ENCODE measurements around the gene SDS. TPM values are rescaled to one million over a fixed set of nuclear protein-coding genes. Genes with fewer than 3 reads are reported as not detected.

The SDS gene
- total and polyA plus RNA-seq, 7 donors = 0.27 to 23.6 (median 3.9) TPM; not detected in 3

DNA sequence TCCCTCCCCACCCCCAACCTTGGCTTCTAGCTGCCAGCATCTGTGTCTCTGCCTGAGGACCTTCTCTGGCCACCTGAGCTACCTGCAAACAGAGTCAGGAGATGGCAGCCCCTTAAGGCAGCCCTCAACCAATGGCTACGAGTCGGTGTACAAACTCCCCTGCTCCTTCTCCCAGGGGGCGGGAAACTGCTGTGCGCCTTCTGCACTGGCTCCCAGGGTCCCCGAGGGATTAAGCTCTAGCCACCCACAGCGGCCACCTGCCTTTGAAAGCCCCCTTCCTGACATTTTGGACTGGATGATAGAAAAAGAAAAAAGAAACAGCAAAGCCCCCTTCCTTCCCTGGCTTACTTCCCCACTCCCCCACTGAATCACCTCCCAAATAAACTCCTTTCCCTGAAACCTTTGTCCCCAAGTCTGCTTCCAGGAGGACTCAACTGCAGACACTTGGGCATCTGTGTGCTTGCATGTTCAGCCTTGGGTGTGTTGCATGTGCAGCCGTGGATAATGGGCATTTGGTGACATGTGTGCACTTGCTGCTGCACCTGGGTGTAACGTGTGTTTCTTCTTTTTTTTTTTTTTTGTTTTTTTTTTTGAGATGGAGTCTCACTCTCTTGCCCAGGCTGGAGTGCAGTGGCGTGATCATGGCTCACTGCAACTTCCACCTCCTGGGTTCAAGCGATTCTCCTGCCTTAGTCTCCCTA, 6.0 kb downstream of the SDS start:
- intact Hi-C loops (cut with DNase I) = no loop called here
- no peak overlapping the region for H3K27ac ChIP-seq
- peaks cover 0 to 40% (median 18%) of the 10 kb centered on the region in 3 donors for H3K27me3 ChIP-seq
- DNase-seq = no peak
- 50 to 61% methylated on average over 10 of the region's 10 CpGs for WGBS, 2 donors
- H3K9me3 ChIP-seq = no peaks in the 10 kb centered on the region
- TF ChIP-seq POLR2AphosphoS5 (IDR thresholded peaks at IDR 0.05) (no peak), POLR2A (IDR thresholded peaks at IDR 0.05) (no peak), EP300 (IDR thresholded peaks at IDR 0.05) (no peak)
- TF ChIP-seq, protein P1, sequence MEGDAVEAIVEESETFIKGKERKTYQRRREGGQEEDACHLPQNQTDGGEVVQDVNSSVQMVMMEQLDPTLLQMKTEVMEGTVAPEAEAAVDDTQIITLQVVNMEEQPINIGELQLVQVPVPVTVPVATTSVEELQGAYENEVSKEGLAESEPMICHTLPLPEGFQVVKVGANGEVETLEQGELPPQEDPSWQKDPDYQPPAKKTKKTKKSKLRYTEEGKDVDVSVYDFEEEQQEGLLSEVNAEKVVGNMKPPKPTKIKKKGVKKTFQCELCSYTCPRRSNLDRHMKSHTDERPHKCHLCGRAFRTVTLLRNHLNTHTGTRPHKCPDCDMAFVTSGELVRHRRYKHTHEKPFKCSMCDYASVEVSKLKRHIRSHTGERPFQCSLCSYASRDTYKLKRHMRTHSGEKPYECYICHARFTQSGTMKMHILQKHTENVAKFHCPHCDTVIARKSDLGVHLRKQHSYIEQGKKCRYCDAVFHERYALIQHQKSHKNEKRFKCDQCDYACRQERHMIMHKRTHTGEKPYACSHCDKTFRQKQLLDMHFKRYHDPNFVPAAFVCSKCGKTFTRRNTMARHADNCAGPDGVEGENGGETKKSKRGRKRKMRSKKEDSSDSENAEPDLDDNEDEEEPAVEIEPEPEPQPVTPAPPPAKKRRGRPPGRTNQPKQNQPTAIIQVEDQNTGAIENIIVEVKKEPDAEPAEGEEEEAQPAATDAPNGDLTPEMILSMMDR (IDR thresholded peaks at IDR 0.05) = no peak
- H3K4me1 ChIP-seq = no peaks in the 10 kb centered on the region
- H3K36me3 ChIP-seq = no peaks in the 10 kb centered on the region
- H3K4me3 ChIP-seq = no peak overlapping the region

DNA sequence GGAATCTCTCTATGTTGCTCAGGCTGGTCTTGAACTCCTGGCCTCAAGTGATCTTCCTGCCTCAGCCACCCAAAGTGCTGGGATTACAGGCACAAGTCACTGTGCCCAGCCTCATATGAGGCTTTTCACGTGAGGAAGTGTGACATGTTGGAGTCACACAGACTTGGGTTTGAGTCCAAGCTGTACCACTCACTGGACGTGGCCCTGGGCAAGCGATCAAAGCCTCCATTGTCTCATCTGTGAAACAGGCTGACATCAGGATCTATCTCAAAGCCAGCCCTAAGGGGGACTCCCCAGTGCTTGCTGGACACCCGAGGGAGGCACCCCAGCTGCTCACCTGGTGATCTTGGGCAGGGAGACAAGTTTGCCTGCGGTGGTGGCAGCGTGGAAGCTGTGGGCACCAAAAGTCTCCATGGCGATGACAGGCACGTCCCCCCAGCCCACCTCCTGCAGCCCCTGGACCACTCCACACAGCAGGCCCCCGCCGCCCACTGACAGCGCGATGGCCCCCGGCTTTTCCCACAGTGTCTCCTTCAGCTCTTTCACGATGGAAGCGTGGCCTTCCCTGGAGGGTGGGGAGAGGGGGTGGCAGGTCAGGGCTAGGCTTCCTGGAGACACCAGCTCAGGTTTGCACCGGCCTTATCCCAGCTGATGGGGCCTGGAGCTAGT, 6.7 kb downstream of the SDS start:
- Histone ChIP-seq H3K9me3 (no peaks in the 10 kb centered on the region), H3K4me3 (no peak overlapping the region), H3K36me3 (no peaks in the 10 kb centered on the region), H3K4me1 (no peaks in the 10 kb centered on the region), H3K27ac (no peak overlapping the region), H3K27me3 (peaks cover 0 to 35% (median 16%) of the 10 kb centered on the region in 3 donors)
- intact Hi-C loops (cut with DNase I) = no loop called here
- DNase-seq = no peak
- 56 to 74% methylated on average over 16 of the region's 16 CpGs for WGBS, 2 donors
- no peak for TF ChIP-seq POLR2A (IDR thresholded peaks at IDR 0.05)
- TF ChIP-seq EP300 (IDR thresholded peaks at IDR 0.05) = no peak
- TF ChIP-seq POLR2AphosphoS5 (IDR thresholded peaks at IDR 0.05) = no peak
- TF ChIP-seq, protein P1 (IDR thresholded peaks at IDR 0.05) = no peak

DNA sequence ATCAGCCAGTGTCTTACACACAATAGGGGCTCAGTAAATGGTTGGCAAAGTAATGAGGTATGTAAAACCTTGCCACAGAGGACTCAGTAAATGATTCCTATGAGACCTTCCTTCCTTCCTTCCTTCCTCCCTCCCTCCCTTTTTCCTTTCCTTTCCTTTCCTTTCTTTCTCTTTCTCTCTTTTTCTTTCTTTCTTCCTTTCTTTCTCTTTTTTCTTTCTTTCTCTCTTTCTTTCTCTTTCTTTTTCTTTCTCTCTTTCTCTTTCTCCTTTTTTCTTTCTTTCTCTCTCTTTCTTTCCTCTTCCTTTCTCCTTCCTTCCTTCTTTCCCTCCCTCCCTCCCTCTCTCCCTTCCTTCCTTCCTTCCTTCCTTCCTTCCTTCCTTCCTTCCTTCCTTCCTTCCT, 7.5 kb downstream of the SDS start:
- no peak for TF ChIP-seq POLR2A (IDR thresholded peaks at IDR 0.05)
- TF ChIP-seq POLR2AphosphoS5 (IDR thresholded peaks at IDR 0.05) = no peak
- TF ChIP-seq, protein P1 (IDR thresholded peaks at IDR 0.05) = no peak
- TF ChIP-seq EP300 (IDR thresholded peaks at IDR 0.05) = no peak
- peaks cover 0 to 30% (median 16%) of the 10 kb centered on the region in 3 donors for H3K27me3 ChIP-seq
- H3K9me3 ChIP-seq = no peaks in the 10 kb centered on the region
- H3K36me3 ChIP-seq = peaks cover 0 to 7% (median 0%) of the 10 kb centered on the region in 4 donors
- no peak for DNase-seq
- H3K27ac ChIP-seq = no peak overlapping the region
- intact Hi-C loops (cut with DNase I) = no loop called here
- no peak overlapping the region for H3K4me3 ChIP-seq
- no peaks in the 10 kb centered on the region for H3K4me1 ChIP-seq

DNA sequence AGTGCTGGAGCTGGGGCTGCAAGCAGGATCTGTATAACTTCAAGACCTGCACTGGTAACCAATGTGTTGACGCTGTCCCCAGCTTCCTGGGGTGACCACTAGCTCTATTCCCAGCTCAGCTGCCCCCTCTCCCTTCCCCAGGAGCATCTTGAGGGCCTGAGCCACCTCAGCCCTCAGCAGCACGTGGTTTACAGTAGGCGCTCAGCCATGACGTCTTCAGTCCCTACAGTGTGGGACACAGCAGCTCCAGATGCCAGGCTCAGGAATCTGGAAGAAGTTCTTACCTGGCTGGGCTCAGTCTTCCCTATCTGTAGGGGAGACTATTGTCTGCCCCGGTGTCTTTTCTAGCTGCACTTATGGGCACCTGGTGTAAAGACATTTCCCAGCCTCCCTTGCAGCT, 8.6 kb downstream of the SDS start:
- H3K4me3 ChIP-seq = no peak overlapping the region
- 79 to 85% methylated on average over 5 of the region's 5 CpGs for WGBS, 2 donors
- H3K27ac ChIP-seq = no peak overlapping the region

More for the DNA sequence above, 8.6 kb downstream of the SDS start:
- intact Hi-C loops (cut with DNase I) = no loop called here
- Histone ChIP-seq H3K9me3 (no peaks in the 10 kb centered on the region), H3K4me1 (no peaks in the 10 kb centered on the region), H3K27me3 (peaks cover 0 to 27% (median 16%) of the 10 kb centered on the region in 3 donors), H3K36me3 (peaks cover 0 to 18% (median 0%) of the 10 kb centered on the region in 4 donors)
- DNase-seq = no peak
- TF ChIP-seq, protein P1 (IDR thresholded peaks at IDR 0.05) = no peak
- no peak for TF ChIP-seq EP300 (IDR thresholded peaks at IDR 0.05)
- TF ChIP-seq POLR2AphosphoS5 (IDR thresholded peaks at IDR 0.05) = no peak
- TF ChIP-seq POLR2A (IDR thresholded peaks at IDR 0.05) = no peak

Measured in sigmoid colon (tissue), 7 donors.